Measurements from ENCODE around the gene CPNE6.
"Not testable (repeated sequence)": the region's sequence is repeated elsewhere in the genome, so short reads cannot be mapped to it uniquely, and the experiment has no call there.

The CPNE6 gene

DNA sequence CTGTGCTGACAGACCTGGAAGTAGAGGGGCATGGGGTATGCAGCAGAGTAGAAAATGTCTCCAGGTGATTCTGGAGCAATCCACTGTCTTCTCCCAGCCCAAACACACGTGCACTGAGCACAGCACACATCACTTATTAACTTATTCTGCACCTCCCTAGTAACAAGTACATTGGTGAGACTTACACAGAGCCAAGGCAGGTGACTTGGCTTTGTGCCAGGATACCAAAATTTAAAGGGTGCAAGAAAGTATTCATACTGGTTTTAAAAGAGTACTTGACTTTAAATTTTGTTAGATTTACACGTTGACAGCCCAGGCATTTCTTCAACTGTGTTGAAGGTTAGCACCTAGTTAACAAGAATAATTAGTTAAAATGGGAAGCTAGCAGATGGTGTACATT is 30.7 kb upstream of the CPNE6 start:
- Histone ChIP-seq H3K27ac (ENCODE audit: low read depth, low read length) (no peak overlapping the region), H3K4me1 (ENCODE audit: control insufficient read depth, insufficient read depth, low read length) (no peaks in the 10 kb centered on the region), H3K9me3 (ENCODE audit: control insufficient read depth, insufficient read depth, low read length) (no peaks in the 10 kb centered on the region), H3K36me3 (ENCODE audit: control insufficient read depth, insufficient read depth, low read length) (no peaks in the 10 kb centered on the region), H3K9ac (ENCODE audit: low read depth, low read length) (no peak overlapping the region), H3K27me3 (ENCODE audit: control insufficient read depth, insufficient read depth, low read length) (no peaks in the 10 kb centered on the region), H3K4me3 (ENCODE audit: low read depth, low read length) (no peak overlapping the region)

DNA sequence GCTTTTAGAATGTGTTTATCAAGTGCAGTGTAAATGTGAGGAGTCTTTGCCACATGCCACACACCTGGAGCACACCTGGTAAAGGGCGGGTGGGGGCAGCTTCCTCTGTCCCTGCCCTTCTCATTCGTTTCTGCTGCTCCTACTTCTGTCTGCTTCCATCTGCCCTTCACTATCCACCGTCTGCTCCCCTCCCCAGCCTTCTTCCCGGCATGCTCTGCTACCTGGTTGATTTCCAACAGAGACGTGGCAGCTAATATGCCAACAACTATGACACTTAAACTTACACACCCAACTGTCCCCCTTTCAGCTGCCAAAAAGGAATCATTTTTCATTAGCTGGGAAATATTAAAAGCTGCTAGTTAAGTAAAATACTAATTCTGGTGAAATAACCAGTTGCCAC is 28.6 kb upstream of the CPNE6 start:
- Histone ChIP-seq H3K27ac (ENCODE audit: low read depth, low read length) (no peak overlapping the region), H3K9ac (ENCODE audit: low read depth, low read length) (no peak overlapping the region), H3K36me3 (ENCODE audit: control insufficient read depth, insufficient read depth, low read length) (no peaks in the 10 kb centered on the region), H3K27me3 (ENCODE audit: control insufficient read depth, insufficient read depth, low read length) (no peaks in the 10 kb centered on the region), H3K4me1 (ENCODE audit: control insufficient read depth, insufficient read depth, low read length) (no peaks in the 10 kb centered on the region), H3K4me3 (ENCODE audit: low read depth, low read length) (no peak overlapping the region), H3K9me3 (ENCODE audit: control insufficient read depth, insufficient read depth, low read length) (no peaks in the 10 kb centered on the region)

DNA sequence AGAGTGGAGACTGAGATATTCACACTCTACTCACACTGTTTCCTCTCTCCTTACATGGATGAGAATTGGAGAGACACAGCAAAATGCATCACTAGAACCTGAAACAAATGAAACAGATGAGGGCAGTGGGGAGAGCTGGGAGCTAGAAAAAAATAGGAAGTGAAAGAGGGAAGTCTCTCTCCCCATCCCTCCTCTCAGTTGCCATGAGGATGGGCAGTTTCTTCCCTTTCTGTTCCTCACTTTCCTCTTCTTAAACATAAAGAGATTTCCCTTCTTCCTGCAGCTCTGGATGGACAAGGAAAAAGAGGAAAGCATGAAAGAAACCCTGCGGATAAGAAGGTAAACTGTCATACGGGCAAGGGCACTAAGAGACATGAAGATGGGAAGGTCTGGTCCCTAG is 22.4 kb upstream of the CPNE6 start:
- not testable (repeated sequence) for H3K4me1 ChIP-seq (ENCODE audit: control insufficient read depth, insufficient read depth, low read length); H3K36me3 ChIP-seq (ENCODE audit: control insufficient read depth, insufficient read depth, low read length); H3K9ac ChIP-seq (ENCODE audit: low read depth, low read length); H3K9me3 ChIP-seq (ENCODE audit: control insufficient read depth, insufficient read depth, low read length); H3K27ac ChIP-seq (ENCODE audit: low read depth, low read length); H3K4me3 ChIP-seq (ENCODE audit: low read depth, low read length); H3K27me3 ChIP-seq (ENCODE audit: control insufficient read depth, insufficient read depth, low read length)

DNA sequence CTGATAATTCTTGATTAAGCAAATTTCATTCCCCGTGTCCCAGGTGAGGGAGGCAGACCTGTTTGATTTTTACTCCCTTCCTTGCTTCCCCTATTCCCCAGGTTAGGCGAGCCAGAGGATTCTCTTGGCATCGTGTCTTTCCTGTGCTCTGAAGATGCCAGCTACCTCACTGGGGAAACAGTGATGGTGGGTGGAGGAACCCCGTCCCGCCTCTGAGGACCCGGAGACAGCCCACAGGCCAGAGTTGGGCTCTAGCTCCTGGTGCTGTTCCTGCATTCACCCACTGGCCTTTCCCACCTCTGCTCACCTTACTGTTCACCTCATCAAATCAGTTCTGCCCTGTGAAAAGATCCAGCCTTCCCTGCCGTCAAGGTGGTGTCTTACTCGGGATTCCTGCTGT is 20.6 kb upstream of the CPNE6 start:
- not testable (repeated sequence) for H3K9me3 ChIP-seq (ENCODE audit: control insufficient read depth, insufficient read depth, low read length); H3K9ac ChIP-seq (ENCODE audit: low read depth, low read length); H3K27ac ChIP-seq (ENCODE audit: low read depth, low read length); H3K36me3 ChIP-seq (ENCODE audit: control insufficient read depth, insufficient read depth, low read length); H3K27me3 ChIP-seq (ENCODE audit: control insufficient read depth, insufficient read depth, low read length); H3K4me1 ChIP-seq (ENCODE audit: control insufficient read depth, insufficient read depth, low read length)
- H3K4me3 ChIP-seq (ENCODE audit: low read depth, low read length): peak overlapping the region; percentile 82; the same call in 1 of the 2 replicates

DNA sequence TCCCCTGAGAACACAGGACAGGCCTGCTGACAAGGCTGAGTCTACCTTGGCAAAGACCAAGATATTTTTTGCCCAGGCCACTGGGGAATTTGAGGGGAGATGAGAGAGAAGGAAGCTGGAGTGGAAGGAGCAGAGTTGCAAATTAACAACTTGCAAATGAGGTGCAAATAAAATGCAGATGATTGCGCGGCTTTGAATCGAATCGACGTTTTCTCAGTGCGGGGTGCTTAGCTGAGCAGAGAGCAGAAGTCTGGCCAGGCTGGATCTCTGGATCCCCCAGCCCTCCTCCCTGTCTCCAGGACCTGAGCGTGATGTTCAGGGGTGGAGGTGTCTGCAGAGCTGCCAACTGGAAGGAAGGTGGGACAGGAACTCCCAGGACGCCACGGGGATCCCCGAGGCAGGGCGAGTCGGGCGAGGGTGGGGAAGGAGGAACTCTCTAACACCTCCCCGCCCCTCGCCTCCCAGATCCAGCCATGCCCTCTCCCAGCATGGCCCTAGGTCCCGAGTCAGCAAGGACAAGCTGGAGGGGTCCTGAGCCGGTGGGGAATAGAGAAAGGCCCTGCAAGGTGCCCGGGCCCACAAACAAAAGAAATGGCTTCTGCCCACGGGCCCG is 20.1 kb upstream of the CPNE6 start:
- Histone ChIP-seq H3K27me3 (ENCODE audit: control insufficient read depth, insufficient read depth, low read length) (no peaks in the 10 kb centered on the region), H3K27ac (ENCODE audit: low read depth, low read length) (peak overlapping the region; percentile 55), H3K36me3 (ENCODE audit: control insufficient read depth, insufficient read depth, low read length) (peaks cover 3% of the 10 kb centered on the region; the same call in 1 of the 2 replicates), H3K9ac (ENCODE audit: low read depth, low read length) (peak overlapping the region; percentile 53), H3K4me3 (ENCODE audit: low read depth, low read length) (peak overlapping the region; percentile 82), H3K9me3 (ENCODE audit: control insufficient read depth, insufficient read depth, low read length) (no peaks in the 10 kb centered on the region), H3K4me1 (ENCODE audit: control insufficient read depth, insufficient read depth, low read length) (peaks cover 4% of the 10 kb centered on the region; the same call in 1 of the 2 replicates)

DNA sequence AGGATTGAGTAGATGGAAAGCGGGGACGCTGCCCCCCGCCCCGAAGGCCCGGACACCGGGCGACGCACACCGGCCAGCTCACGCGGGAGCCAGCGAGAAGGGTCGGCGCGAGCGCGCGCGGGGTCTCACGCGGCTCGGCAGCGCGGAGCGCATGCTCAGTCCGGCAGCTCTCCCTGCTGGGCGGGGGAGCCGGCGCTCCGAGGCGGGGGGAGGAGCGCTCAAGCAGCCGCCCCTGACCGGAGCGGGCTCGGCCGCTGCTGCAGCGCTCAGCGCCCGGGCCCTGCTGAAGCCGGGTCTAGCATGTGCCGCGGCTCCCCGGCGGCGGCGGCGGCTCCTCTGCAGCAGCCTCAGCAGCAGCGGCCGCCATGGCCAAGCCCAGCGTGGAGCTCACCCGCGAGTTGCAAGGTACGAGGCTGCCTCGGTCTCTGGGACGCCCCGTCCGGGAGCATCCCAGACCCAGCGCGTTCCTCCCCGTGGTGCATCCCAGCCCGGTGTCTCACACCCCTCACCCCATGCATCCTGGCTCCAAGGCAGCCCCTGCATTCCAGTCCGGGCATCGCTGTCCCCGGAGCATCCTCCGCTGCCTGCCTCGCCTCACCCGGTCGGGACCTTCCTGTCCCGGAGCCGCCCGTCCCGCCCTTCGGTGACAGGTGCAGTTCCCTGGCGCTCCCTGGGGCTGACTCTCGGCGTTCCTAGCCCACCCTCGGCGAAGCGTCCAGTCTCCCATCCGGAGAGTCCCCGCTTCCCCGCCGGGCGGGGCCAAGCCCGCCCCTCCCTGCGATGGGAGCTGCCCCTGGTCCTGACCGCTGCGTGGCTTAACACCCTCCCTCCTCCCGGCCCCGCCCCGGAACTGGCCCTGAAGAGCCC is 19.3 kb upstream of the CPNE6 start, which contains the start of gene CARMIL3:
TSS of gene CARMIL3 (plus strand) at position 221 of the 867 bp plus-strand sequence. CDS start at position 366, 145 bp downstream.
- Histone ChIP-seq H3K9ac (ENCODE audit: low read depth, low read length) (peak within 1 kb of the TSS; percentile 53), H3K9me3 (ENCODE audit: control insufficient read depth, insufficient read depth, low read length) (no peaks in the 10 kb centered on the region), H3K27me3 (ENCODE audit: control insufficient read depth, insufficient read depth, low read length) (no peaks in the 10 kb centered on the region), H3K4me3 (ENCODE audit: low read depth, low read length) (peak within 1 kb of the TSS; percentile 82), H3K4me1 (ENCODE audit: control insufficient read depth, insufficient read depth, low read length) (peaks cover 4% of the 10 kb centered on the region; the same call in 1 of the 2 replicates), H3K27ac (ENCODE audit: low read depth, low read length) (peak within 1 kb of the TSS; percentile 55), H3K36me3 (ENCODE audit: control insufficient read depth, insufficient read depth, low read length) (peaks cover 3% of the 10 kb centered on the region; the same call in 1 of the 2 replicates)

DNA sequence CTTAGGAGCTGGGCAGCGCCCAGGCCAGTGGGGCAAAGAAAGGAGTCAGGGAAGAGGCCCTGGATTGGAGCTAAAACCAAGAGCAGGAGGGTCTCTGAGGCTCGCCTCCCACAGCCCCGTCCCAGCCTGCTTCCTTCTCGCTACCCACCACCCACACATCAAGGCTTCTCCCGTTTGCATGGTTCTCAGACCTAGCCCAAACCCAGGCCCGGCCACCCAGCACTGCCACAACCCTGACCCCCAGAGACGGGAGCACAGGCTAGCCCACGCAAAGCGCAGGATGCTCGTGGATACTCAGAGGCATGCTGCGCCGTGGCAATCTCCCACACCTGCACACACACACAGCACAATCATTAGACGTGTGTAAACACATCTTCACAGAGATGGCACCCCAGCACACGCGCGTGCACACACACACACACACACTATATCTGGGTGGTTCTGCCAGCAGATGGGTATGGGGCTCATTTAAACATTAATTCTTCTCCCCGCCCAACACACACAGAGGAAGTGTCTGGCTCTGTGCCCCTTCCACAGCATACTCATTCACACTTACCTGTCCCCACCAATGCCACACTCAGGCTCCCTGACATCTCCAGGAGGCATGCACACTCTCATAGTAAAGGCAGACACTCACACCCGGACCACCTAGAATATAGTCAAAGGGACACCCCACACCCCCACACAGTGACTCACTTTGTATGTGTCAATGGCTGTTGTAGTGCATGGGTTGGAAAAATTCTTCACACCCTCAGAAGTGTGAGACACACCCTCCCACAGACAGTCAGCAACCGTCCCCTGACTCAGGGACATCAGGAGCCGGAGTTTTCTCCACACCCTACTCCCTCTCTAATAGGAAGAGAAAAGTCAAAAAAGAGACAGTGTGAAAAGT is 18.5 kb upstream of the CPNE6 start:
- Histone ChIP-seq H3K4me1 (ENCODE audit: control insufficient read depth, insufficient read depth, low read length) (peaks cover 4% of the 10 kb centered on the region; the same call in 1 of the 2 replicates), H3K36me3 (ENCODE audit: control insufficient read depth, insufficient read depth, low read length) (peaks cover 3% of the 10 kb centered on the region; the same call in 1 of the 2 replicates), H3K9ac (ENCODE audit: low read depth, low read length) (no peak overlapping the region), H3K9me3 (ENCODE audit: control insufficient read depth, insufficient read depth, low read length) (no peaks in the 10 kb centered on the region), H3K4me3 (ENCODE audit: low read depth, low read length) (peak overlapping the region; percentile 82), H3K27ac (ENCODE audit: low read depth, low read length) (no peak overlapping the region), H3K27me3 (ENCODE audit: control insufficient read depth, insufficient read depth, low read length) (no peaks in the 10 kb centered on the region)

DNA sequence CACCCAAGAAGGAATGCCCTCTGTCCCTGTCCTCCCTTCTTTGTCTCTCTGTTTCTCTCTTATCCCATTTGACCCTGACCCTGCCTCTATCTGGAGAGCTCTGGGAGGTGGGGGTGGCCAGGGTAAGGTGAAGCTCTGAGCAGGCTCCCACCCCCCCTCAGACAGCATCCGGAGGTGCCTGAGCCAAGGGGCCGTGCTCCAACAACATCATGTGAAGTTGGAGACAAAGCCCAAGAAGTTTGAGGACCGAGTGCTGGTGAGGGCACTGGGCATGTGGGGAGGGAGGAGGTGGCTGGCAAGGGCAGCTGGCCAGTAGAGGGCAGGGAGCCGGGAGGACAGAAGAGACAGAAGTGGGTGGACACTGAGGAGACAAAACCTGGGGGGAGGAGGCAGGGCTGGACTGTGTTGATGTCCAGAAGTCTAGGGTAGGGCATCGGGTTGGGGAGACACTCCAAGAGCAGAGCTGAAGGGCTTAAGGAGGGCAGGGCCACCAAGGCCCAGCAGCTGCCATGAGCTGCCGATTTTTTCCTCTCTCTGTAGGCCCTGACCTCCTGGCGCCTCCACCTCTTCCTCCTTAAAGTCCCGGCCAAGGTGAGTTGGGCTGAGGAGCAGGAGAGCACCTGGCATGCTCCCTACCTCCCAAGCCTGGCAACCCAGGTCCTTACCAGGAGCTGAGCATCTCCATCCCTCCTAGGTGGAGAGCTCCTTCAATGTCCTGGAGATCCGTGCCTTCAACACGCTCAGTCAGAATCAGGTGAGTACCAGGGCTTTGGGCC is 17.6 kb upstream of the CPNE6 start:
- no peaks in the 10 kb centered on the region for H3K27me3 ChIP-seq (ENCODE audit: control insufficient read depth, insufficient read depth, low read length)
- H3K9me3 ChIP-seq (ENCODE audit: control insufficient read depth, insufficient read depth, low read length): no peaks in the 10 kb centered on the region
- H3K27ac ChIP-seq (ENCODE audit: low read depth, low read length): no peak overlapping the region
- peaks cover 4% of the 10 kb centered on the region; the same call in 1 of the 2 replicates for H3K4me1 ChIP-seq (ENCODE audit: control insufficient read depth, insufficient read depth, low read length)
- H3K9ac ChIP-seq (ENCODE audit: low read depth, low read length): no peak overlapping the region
- no peak overlapping the region for H3K4me3 ChIP-seq (ENCODE audit: low read depth, low read length)
- peaks cover 3% of the 10 kb centered on the region; the same call in 1 of the 2 replicates for H3K36me3 ChIP-seq (ENCODE audit: control insufficient read depth, insufficient read depth, low read length)

DNA sequence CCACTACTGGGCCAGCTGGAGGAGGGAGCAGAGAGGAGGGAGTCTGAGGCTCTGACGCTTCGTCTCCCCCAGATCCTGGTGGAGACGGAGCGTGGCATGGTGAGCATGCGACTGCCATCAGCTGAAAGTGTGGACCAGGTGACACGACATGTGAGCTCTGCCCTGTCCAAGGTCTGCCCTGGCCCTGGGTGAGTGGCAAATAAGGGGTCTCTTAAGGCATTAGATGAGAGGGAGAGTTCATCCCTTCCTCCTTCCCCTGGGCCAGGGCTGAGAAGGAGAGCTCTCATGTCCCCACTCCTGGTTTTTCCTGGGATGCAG is 17.1 kb upstream of the CPNE6 start:
- H3K36me3 ChIP-seq (ENCODE audit: control insufficient read depth, insufficient read depth, low read length): peaks cover 3% of the 10 kb centered on the region; the same call in 1 of the 2 replicates
- no peak overlapping the region for H3K9ac ChIP-seq (ENCODE audit: low read depth, low read length)
- peaks cover 4% of the 10 kb centered on the region; the same call in 1 of the 2 replicates for H3K4me1 ChIP-seq (ENCODE audit: control insufficient read depth, insufficient read depth, low read length)
- no peaks in the 10 kb centered on the region for H3K27me3 ChIP-seq (ENCODE audit: control insufficient read depth, insufficient read depth, low read length)
- H3K9me3 ChIP-seq (ENCODE audit: control insufficient read depth, insufficient read depth, low read length): no peaks in the 10 kb centered on the region
- no peak overlapping the region for H3K4me3 ChIP-seq (ENCODE audit: low read depth, low read length)
- no peak overlapping the region for H3K27ac ChIP-seq (ENCODE audit: low read depth, low read length)

DNA sequence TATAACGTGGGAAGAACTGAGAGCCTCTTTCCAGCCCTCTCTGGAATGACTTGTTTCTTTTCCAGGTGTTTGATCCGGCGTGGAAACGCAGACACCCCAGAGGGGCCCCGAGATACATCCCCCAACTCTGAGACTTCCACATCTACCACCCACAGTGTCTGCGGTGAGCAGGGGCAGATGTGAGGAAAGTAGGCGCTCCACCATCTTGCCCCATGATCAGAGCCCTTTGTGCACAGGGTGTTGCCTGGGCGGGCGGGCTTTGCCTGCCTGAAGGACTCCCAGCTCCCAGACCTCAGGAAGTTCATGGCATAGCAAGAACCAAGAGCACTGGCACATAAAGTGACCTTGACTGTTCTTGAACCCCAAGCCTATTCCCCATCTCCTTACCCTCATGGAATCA is 16.7 kb upstream of the CPNE6 start:
- no peak overlapping the region for H3K27ac ChIP-seq (ENCODE audit: low read depth, low read length)
- H3K36me3 ChIP-seq (ENCODE audit: control insufficient read depth, insufficient read depth, low read length): peaks cover 3% of the 10 kb centered on the region; the same call in 1 of the 2 replicates
- H3K4me1 ChIP-seq (ENCODE audit: control insufficient read depth, insufficient read depth, low read length): peaks cover 4% of the 10 kb centered on the region; the same call in 1 of the 2 replicates
- no peaks in the 10 kb centered on the region for H3K9me3 ChIP-seq (ENCODE audit: control insufficient read depth, insufficient read depth, low read length)
- no peak overlapping the region for H3K9ac ChIP-seq (ENCODE audit: low read depth, low read length)
- H3K27me3 ChIP-seq (ENCODE audit: control insufficient read depth, insufficient read depth, low read length): no peaks in the 10 kb centered on the region
- no peak overlapping the region for H3K4me3 ChIP-seq (ENCODE audit: low read depth, low read length)
